HUES6 (cell line): Measurements from ENCODE around the gene GLTPD2.
A peak's percentile ranks its signal among the peaks of the same experiment; 100 is the strongest.

Source experiments
- H3K27ac ChIP-seq: 2 replicates; pipeline ENCODE4 v1.7.0; 2013; ENCODE audit warnings: low read depth, mild to moderate bottlenecking, low read length, inconsistent platforms
- H3K27me3 ChIP-seq: 2 replicates; pipeline ENCODE4 v1.6.1; 2013; ENCODE audit warnings: low read length; ENCODE audit not compliant: control insufficient read depth, insufficient read depth
- H3K36me3 ChIP-seq: 2 replicates; pipeline ENCODE4 v1.6.1; 2013; ENCODE audit warnings: low read length; ENCODE audit not compliant: control insufficient read depth, insufficient read depth
- H3K4me1 ChIP-seq: 2 replicates; pipeline ENCODE4 v1.6.1; 2013; ENCODE audit warnings: low read length; ENCODE audit not compliant: control insufficient read depth, insufficient read depth
- H3K4me3 ChIP-seq: 2 replicates; pipeline ENCODE4 v1.5.1; 2013; ENCODE audit warnings: low read depth, low read length
- H3K9ac ChIP-seq: one replicate; pipeline ENCODE4 v1.6.1; 2013; ENCODE audit warnings: mild to moderate bottlenecking, low read length
- H3K9me3 ChIP-seq: 2 replicates; pipeline ENCODE4 v1.6.1; 2013; ENCODE audit warnings: low read depth, low read length; ENCODE audit not compliant: control insufficient read depth, insufficient read depth

Gene GLTPD2

GRCh38 chr17:4771519-4772234, 17.1 kb upstream of the GLTPD2 start, which contains the start of gene TM4SF5:
TM4SF5 (plus strand) TSS chr17:4771886; CDS start chr17:4771923, 37 bp downstream.
- no peak within 1 kb of the TSS for H3K27ac ChIP-seq

GRCh38 chr17:4772235-4772613, 16.5 kb upstream of the GLTPD2 start:
- H3K4me3 ChIP-seq = no peak overlapping the region
- no peak overlapping the region for H3K9ac ChIP-seq
- H3K27me3 ChIP-seq = no peaks in the 10 kb centered on the region
- H3K4me1 ChIP-seq = no peaks in the 10 kb centered on the region
- no peaks in the 10 kb centered on the region for H3K9me3 ChIP-seq
- H3K27ac ChIP-seq = no peak overlapping the region
- no peaks in the 10 kb centered on the region for H3K36me3 ChIP-seq

More at GRCh38 chr17:4771519-4772234, 17.1 kb upstream of the GLTPD2 start, which contains the start of gene TM4SF5:
- H3K36me3 ChIP-seq = no peaks in the 10 kb centered on the region
- H3K27me3 ChIP-seq = no peaks in the 10 kb centered on the region
- no peaks in the 10 kb centered on the region for H3K4me1 ChIP-seq
- no peak within 1 kb of the TSS for H3K4me3 ChIP-seq
- H3K9me3 ChIP-seq = no peaks in the 10 kb centered on the region
- no peak within 1 kb of the TSS for H3K9ac ChIP-seq

- H3K4me1 ChIP-seq = no peaks in the 10 kb centered on the region
- H3K27ac ChIP-seq = no peak overlapping the region
- no peaks in the 10 kb centered on the region for H3K36me3 ChIP-seq
- no peak overlapping the region for H3K9ac ChIP-seq
- H3K4me3 ChIP-seq = no peak overlapping the region
- peaks cover 31% of the 10 kb centered on the region for H3K27me3 ChIP-seq
- no peaks in the 10 kb centered on the region for H3K9me3 ChIP-seq
These were observed 10.6 kb upstream of the GLTPD2 start for GRCh38 chr17:4777969-4778760.

- H3K27ac ChIP-seq = no peak overlapping the region
- H3K9ac ChIP-seq = no peak overlapping the region
- H3K4me1 ChIP-seq = no peaks in the 10 kb centered on the region; the same call in 1 of the 2 replicates
- H3K36me3 ChIP-seq = no peaks in the 10 kb centered on the region
- H3K9me3 ChIP-seq = no peaks in the 10 kb centered on the region
- peaks cover 53% of the 10 kb centered on the region for H3K27me3 ChIP-seq
- no peak overlapping the region for H3K4me3 ChIP-seq
These were observed 8.3 kb upstream of the GLTPD2 start for GRCh38 chr17:4780325-4780955.

GRCh38 chr17:4782652-4783051, 6.1 kb upstream of the GLTPD2 start:
- Histone ChIP-seq H3K36me3 (no peaks in the 10 kb centered on the region), H3K4me3 (no peak overlapping the region), H3K27ac (no peak overlapping the region), H3K9me3 (no peaks in the 10 kb centered on the region), H3K27me3 (peaks cover 75% of the 10 kb centered on the region), H3K4me1 (peaks cover 13% of the 10 kb centered on the region), H3K9ac (no peak overlapping the region)

GRCh38 chr17:4785311-4786105, 3.3 kb upstream of the GLTPD2 start:
- Histone ChIP-seq H3K9ac (no peak overlapping the region), H3K36me3 (no peaks in the 10 kb centered on the region), H3K27me3 (peaks cover 85% of the 10 kb centered on the region), H3K4me1 (peaks cover 23% of the 10 kb centered on the region), H3K27ac (no peak overlapping the region), H3K9me3 (no peaks in the 10 kb centered on the region), H3K4me3 (peak overlapping the region; percentile 4; the same call in 1 of the 2 replicates)

GRCh38 chr17:4786106-4786511, 2.7 kb upstream of the GLTPD2 start, which contains the start of gene VMO1:
VMO1 (minus strand) TSS chr17:4786364; CDS start chr17:4786352, 12 bp downstream.
- no peaks in the 10 kb centered on the region for H3K36me3 ChIP-seq
- H3K4me1 ChIP-seq = peaks cover 23% of the 10 kb centered on the region
- no peak within 1 kb of the TSS for H3K9ac ChIP-seq
- no peak within 1 kb of the TSS for H3K27ac ChIP-seq
- peak within 1 kb of the TSS; percentile 6; the same call in 1 of the 2 replicates for H3K4me3 ChIP-seq
- H3K27me3 ChIP-seq = peaks cover 88% of the 10 kb centered on the region
- H3K9me3 ChIP-seq = no peaks in the 10 kb centered on the region

GRCh38 chr17:4786516-4786915, 2.2 kb upstream of the GLTPD2 start:
- Histone ChIP-seq H3K4me3 (peak overlapping the region; percentile 6; the same call in 1 of the 2 replicates), H3K9me3 (no peaks in the 10 kb centered on the region), H3K27ac (no peak overlapping the region), H3K27me3 (peaks cover 92% of the 10 kb centered on the region), H3K4me1 (peaks cover 23% of the 10 kb centered on the region), H3K9ac (no peak overlapping the region), H3K36me3 (no peaks in the 10 kb centered on the region)

- Histone ChIP-seq H3K27ac (no peak overlapping the region), H3K4me1 (peaks cover 23% of the 10 kb centered on the region), H3K9me3 (no peaks in the 10 kb centered on the region), H3K36me3 (no peaks in the 10 kb centered on the region), H3K27me3 (peaks cover 83% of the 10 kb centered on the region), H3K4me3 (peak overlapping the region; percentile 58), H3K9ac (peak overlapping the region; percentile 81)
These were observed 481 bp upstream of the GLTPD2 start for GRCh38 chr17:4788159-4788806.

GRCh38 chr17:4789701-4789950, 862 bp downstream of the GLTPD2 start:
- Histone ChIP-seq H3K4me3 (peak overlapping the region; percentile 58), H3K4me1 (peaks cover 23% of the 10 kb centered on the region), H3K9me3 (no peaks in the 10 kb centered on the region), H3K9ac (peak overlapping the region; percentile 81), H3K27me3 (peaks cover 69% of the 10 kb centered on the region), H3K27ac (no peak overlapping the region), H3K36me3 (no peaks in the 10 kb centered on the region)
